IPS-18c (cell line): Measurements from ENCODE around the gene CHST15.

Source experiments
- H3K4me3 ChIP-seq: 2 replicates; pipeline ENCODE4 v1.7.0; 2013; ENCODE audit warnings: low read depth, mild to moderate bottlenecking, low read length, moderate library complexity; ENCODE audit not compliant: insufficient read depth
- H3K9me3 ChIP-seq: one replicate; pipeline ENCODE4 v1.6.1; 2013; ENCODE audit warnings: mild to moderate bottlenecking, low read length, moderate library complexity; ENCODE audit not compliant: control insufficient read depth, insufficient read depth

CHST15 gene

DNA sequence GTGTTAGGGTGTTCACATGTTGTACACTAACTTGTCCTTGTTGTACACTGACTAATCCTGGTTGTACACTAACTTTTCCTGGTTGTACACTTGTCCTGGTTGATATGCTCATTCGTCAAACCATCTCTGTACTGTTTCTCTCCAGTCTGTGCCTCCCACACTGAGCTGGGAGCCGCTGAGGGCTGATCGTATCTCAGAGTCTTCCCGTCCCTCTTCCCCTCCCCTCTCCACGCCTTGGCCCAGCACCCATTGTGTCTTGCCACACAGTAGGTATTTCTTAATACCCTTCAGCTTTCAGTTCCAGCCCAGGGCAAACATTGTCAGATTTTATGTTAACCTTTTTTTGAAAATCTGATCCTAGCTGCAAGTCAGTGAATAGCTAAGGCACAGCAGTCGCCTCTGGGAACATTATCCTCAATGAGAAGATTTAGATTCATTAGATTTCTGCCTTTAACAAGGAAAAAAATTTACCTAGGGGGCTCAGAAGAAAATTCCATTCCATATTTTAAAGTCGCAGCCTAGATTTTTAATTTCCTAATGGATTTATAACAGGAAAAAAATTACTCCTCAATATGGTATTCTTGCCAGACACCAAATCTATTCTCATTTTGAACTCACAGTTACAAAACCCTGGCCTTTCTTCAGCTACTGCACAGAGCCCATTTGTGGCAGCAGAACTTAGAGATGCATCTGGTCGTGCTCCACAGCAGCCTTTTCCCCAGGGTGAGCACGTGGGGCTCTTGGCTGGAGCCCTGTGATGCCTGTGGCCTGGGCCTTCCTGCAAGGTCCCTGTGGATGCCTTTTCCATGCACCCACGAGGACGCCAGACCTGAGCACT lies 33.0 kb upstream of the CHST15 start:
- H3K9me3 ChIP-seq, result no peaks in the 10 kb centered on the region
- no peak overlapping the region for H3K4me3 ChIP-seq

DNA sequence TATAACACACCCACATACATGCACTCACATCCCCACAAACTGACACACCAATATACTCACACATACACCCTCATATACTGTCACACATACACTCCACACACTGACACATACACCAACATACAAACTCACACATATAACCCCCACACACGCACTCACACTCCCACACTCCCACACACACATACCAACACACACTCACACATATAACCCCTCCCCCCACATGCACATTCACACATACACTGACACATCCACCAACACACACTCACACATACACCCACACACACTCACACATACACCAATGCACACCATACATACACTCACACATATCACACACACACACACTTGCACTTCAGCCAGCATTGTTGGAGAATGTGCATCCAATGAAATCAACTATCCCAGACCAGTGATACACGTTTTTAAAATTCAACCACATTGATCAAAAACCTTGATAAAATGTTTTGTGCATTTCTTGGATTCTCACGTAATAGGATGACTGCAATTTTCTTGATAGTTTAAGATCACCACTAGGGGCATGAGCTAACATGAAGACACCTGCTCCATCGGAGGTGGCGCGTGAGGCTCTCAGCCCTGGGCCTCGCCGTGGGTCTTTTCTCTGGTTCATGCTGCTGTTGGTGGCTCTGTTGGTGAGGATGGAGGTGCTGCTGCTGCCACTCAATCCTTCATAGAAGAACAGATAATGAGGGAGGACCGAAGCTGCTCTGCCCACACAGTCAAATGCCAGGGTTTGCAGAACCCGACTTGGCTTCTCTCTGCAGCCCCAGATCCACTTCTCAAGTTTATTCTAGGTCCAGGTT lies 32.1 kb upstream of the CHST15 start:
- no peaks in the 10 kb centered on the region for H3K9me3 ChIP-seq

DNA sequence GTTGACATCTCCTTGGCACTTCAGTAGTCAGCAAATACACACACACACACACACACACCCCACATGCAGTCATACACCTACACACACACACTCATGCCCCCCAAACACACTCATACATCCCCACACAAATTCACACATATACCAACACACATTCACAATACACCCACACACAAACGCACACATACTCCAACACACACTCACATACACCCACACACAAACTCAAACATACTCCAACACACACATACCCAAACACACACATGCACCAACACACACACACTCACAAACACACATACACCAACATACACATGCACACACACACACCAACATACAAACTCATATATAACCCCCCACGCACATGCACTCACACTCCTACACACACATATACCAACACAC lies 31.4 kb upstream of the CHST15 start:
- Histone ChIP-seq H3K9me3 (no peaks in the 10 kb centered on the region), H3K4me3 (no peak overlapping the region)

More for the DNA sequence above, 32.1 kb upstream of the CHST15 start:
- H3K4me3 ChIP-seq, result no peak overlapping the region

DNA sequence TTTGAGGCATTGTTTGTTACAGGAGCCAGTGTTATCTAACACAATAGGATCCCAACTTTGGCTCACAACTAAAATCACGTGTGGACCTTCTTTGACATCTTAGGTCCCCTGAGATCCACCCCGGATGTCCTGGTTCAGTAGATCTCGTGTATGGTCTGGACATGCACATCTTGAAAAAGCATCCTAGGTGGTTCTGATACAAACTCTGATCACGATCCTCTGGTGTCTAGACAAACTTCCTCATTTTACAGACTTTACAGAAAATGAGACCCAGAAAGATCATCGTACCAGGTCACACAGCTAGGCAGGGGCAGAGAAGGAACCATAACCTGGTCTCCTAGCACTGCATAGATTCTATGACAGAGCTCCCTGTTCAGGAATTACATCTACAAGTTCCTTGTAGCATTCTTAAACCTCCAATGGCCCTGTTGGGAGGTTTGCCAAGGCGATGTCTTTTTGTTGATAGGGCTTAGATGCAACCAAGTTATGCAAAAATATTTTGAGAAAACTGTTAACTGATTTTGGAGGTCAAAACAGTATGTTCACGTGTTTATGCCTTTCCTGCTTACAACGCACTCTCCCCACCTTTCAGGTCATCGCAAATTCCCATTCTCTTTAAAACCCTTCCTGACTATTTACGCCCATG lies 30.8 kb upstream of the CHST15 start:
- H3K4me3 ChIP-seq, result no peak overlapping the region

DNA sequence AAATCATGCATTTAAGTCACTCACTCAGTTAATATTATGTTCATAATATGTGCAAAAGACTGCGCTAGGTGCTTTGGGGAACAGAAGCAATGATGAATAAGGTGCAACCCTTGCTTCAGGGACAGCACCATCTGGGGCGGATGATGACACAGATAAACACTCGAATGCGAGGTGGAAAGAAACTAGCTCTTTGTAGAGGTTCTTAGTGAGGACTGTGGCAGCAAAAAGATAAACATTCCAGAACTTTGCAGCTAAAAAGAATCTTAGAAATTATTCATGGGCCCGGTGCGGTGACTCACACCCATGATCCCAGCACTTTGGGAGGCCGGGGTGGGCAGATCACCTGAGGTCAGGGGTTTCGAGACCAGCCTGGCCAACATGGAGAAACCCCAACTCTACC lies 29.8 kb upstream of the CHST15 start:
- Histone ChIP-seq H3K9me3 (no peaks in the 10 kb centered on the region), H3K4me3 (no peak overlapping the region)

More for the DNA sequence above, 30.8 kb upstream of the CHST15 start:
- H3K9me3 ChIP-seq, result no peaks in the 10 kb centered on the region

DNA sequence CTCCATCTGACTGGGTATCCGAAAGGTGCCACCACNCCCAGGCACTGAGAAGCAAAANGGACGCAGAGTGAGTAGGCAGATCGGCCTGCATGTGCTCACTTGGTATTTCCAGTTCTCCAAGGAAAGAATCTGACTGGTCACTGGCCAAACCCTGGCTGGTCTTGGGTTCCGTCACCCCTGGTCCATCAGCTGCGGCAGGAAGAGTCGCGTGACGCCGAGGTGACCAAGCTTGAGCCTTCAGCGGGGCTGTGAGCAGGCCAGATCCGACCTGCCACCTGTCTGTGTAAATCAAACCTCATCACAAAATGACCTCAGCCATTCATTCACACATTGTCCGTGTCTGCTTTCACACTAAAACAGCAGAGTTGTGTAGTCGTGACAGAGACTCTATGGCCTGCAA lies 28.8 kb upstream of the CHST15 start:
- Histone ChIP-seq H3K4me3 (no peak overlapping the region), H3K9me3 (no peaks in the 10 kb centered on the region)

DNA sequence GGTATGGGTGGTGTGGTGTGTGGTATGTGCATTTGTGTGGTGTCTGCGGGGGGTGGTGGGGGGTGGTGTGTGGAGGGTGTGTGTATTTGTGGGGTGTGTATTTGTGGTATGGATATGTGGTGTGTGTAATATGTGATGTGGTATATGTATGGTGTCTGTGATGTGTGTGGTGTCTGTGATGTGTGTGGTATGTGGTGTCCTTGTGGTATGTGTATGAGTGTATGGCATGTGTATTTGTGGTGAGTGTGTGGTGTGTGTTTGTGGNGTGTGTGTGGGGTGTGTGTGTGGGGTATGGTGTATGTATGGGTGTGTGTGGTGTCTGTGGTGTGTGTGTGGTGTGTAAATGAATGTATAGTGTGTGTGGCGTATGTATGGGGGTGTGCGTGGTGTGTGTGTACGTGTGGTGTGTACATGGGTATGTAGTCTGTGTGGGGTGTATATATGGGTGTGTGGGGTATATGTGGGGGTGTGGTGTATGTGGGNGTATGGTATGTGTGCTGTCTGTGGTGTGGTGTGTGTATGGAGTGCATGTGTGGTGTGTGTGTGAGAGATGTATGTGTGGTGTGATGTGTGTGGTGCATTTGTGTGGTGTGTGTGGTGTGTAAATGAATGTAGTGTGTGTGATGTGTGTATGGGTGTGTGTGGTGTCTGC lies 27.1 kb upstream of the CHST15 start:
- H3K9me3 ChIP-seq, result no peaks in the 10 kb centered on the region
- H3K4me3 ChIP-seq, result no peak overlapping the region

DNA sequence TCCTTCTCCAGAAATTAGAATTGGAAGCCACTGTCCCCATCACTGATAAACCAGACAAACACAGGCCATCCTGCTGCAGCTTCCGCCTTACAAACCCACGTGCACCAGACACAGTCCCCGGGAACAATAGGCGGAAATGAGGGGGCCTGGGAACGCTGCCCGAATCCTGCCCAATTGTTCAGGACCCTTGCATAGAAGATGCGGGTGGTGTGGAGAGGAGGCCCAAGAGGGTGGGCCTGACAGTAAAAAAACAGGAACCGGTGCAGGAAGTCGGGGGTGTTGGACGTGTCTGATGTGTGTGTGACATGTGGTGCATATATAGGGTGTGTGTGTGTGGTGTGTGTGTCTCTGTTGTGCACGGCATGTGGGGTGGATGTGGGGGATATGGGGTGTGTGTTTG lies 26.5 kb upstream of the CHST15 start:
- H3K4me3 ChIP-seq, result no peak overlapping the region
- H3K9me3 ChIP-seq, result no peaks in the 10 kb centered on the region

DNA sequence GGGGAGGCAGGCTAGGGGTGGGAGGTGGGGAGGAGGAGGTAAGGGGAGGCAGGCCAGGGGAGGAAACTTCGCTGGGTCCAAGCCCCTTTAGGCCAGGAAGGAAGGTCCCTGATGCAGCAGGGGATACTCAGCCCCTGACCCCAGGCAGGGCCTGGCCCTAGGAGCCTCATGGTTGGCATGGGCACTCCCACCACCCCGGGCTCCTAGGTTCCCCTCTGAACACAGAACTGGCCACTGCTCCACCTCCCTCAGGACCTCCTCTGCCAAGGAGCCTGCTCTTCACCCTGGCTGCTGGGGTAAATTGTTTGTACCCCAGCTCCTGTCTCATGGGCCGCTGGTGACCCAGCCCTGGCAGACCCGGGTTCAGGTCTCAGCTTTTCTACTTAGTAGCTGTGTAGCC lies 25.8 kb upstream of the CHST15 start:
- H3K9me3 ChIP-seq, result no peaks in the 10 kb centered on the region
- no peak overlapping the region for H3K4me3 ChIP-seq

DNA sequence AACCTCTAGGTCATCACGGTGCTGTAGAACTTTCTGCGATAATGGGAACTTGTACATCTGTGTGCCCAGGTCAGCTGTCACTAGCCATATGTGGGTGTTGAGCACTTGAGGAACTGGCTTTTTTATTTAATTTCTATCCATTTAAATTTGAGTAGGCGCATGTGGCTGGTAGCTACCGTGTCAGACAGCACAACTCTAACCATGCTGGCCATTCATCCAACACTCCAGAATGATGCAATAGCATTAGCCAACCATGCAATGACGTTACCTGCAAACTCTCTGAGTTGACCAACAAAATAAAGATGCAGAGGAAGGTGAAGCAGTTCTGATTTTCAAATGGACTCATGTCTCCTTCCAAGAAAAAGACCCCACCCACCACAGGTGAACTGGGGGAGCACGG lies 24.4 kb upstream of the CHST15 start:
- H3K4me3 ChIP-seq, result no peak overlapping the region
- H3K9me3 ChIP-seq, result no peaks in the 10 kb centered on the region

DNA sequence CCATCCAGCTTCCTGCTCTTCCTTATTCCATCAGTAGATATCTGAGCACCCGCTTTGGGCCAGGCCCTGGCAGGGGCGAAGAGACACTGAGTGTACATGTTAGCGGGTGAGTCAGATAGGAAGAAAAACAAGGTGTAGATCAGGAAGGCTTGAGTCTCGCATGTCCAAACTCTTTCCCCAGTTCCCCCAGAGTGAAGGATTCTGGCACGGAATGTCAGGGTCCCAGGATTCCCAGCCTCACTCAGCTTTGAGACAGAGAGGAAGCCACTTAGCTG lies 24.1 kb upstream of the CHST15 start:
- Histone ChIP-seq H3K9me3 (no peaks in the 10 kb centered on the region), H3K4me3 (no peak overlapping the region)

DNA sequence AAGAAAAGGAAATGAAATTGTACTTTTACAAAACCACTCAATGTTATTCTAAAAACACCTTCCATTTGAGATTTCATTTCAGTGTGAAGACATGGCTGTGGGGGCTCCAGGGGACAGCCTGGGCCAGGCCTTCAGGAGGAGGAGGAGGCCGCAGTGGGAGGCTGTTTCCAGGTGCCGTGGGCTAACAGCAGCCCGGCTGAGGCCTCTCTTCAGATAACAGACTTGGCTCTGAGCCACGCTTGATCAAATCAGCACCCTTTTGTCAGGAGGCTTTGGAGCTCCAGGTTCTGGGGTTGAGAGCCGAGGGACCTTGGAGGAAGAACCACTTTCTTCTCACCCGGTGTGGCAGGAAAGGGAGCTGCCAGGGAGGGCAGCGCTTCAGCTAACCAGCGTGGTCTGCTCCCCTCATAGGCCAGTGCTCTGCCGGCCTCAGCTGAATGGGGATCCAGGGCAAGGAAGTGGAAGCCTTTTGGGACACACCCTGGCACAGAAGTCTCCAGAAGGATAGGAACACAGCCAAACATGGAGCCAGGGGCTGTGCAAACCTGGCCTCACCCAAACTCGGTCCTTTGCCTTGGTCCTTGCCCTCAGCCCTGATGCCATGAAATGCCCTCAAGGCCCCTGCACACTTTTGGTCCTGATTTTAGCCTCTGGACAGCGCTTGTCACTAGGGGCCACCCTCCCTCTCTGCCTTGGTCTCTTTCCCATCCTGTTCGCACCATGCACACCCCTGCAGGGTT lies 23.5 kb upstream of the CHST15 start:
- no peaks in the 10 kb centered on the region for H3K9me3 ChIP-seq
- no peak overlapping the region for H3K4me3 ChIP-seq

DNA sequence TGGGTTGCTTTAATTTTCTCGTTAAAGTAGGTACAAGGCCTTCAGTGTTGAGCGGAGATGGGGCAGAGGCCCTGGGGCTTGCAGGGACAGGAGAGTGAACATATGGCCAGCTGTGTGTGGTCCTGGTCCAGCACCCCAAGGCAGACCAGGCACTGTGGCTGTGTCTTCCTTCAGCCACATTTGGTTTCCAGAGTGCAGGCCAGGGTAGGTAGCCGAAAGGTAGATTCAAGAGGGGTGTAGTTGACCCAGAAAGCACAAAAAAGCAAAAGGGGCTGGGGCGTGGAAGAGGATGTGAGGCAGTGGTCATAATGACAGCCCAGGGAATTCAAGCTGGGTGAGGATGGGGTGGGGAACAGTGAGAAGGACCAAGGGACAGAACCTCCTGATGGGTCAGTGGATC lies 21.3 kb upstream of the CHST15 start:
- no peak overlapping the region for H3K4me3 ChIP-seq
- no peaks in the 10 kb centered on the region for H3K9me3 ChIP-seq

DNA sequence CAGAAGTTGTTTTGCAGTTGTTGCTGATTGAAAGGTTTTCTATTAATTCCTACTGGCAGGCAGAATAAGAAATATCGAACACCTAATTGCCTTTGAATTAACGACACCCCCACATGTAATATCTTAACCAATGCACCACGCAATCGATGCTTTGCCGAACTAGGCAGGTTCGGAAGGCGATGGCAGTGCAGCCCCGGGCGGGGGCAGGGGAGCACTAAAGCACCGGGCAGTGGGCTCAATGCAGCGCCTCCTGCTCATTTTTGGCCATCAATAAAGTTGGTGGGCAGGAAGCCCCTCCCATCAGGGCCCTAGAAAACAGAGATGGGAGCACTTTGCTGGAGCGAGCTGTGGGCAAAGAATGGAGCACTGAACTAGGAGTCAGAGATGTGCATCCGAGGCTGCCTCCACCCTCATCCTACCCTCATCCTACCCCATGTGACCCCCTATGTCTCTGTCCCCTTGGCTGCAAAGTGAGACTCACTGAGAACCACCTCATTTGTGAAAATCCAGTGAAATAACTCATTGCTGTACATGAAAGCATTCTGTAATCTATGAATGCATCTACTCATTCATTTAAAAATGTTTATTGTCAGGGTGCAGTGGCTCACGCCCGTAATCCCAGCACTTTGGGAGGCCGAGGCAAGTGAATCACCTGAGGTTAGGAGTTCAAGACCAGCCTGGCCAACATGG lies 19.6 kb upstream of the CHST15 start:
- no peaks in the 10 kb centered on the region for H3K9me3 ChIP-seq
- no peak overlapping the region for H3K4me3 ChIP-seq

DNA sequence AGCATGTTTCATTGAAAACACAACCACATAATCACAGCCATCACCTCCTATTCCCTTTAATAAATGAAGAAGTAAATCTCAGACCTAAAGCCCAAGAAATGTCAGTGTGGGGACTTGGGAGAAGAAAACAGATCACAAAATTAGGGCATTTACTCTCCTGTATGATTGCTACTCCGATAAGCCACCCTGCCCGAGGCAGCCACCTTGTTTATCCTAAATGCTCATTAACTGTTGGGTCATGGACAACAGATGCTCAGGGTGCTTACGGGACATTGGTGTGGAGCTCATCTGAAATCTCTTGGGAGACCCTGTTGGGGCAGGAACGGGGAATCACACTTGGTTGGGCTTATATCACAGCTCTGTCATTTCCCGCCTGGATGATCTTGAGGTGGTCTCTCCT lies 17.5 kb upstream of the CHST15 start:
- no peak overlapping the region for H3K4me3 ChIP-seq
- no peaks in the 10 kb centered on the region for H3K9me3 ChIP-seq

DNA sequence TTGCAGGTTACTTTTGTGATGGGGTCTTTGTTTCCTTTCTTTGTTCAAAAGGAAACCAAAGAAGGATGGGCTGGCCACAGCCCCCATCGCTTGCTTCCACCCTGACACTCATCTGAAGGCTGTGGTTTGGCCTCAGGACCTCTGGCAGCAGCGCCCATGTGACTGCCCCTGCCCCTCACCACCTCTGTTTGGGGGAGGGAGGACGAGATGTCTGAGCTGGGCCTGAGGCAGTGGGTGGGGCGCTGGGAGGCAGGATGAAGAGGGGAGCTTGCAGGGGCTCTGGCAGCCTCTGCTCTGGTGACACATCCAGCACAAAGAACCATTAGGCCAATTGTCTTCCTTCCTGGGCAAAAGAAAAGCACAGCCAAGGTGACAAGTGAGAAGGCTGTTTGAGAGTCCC lies 15.9 kb upstream of the CHST15 start:
- H3K9me3 ChIP-seq, result no peaks in the 10 kb centered on the region
- no peak overlapping the region for H3K4me3 ChIP-seq

DNA sequence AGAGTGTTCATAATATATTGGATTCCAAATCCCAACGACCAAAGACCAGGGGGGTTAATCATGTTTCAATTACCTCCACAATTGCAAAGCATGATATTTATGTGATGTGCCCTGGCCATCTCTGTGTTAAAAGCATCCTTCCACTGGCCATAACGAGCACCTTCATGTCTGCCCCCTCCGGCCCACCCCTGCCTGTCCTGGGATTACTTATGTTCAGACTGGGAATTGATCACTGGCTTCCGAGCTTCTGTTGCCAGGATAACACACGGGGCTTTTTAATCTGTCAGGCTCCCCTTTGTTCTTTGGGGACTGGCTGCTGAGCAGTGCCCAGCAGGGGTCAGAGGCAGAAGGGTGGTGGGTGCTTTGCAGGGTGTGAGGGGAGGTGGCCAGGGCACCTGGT lies 13.7 kb upstream of the CHST15 start:
- Histone ChIP-seq H3K4me3 (no peak overlapping the region), H3K9me3 (no peaks in the 10 kb centered on the region)
